A673 (cell line): Measurements from ENCODE around the gene ETFA.

Experiments
- CTCF ChIP-seq: fragments of 300-800, 200-600 bp; sonication (generic); conservative IDR thresholded peaks from 2 replicates; pipeline ENCODE4 v1.5.1; 2017; ENCODE audit warnings: low read depth, mild to moderate bottlenecking, antibody characterized with exemption, low read length, moderate library complexity, mixed read lengths
- EZH2 ChIP-seq: fragments of 200-600 bp; sonication (generic); IDR thresholded peaks from 2 replicates; pipeline ENCODE4 v1.6.1; 2017; ENCODE audit warnings: borderline replicate concordance, low read depth, mild to moderate bottlenecking, mixed read lengths, antibody characterized with exemption, low read length; ENCODE audit not compliant: poor library complexity, severe bottlenecking

- TF ChIP-seq EZH2 (no peak), CTCF (no peak)
Measured at GRCh38 chr15:76360416-76360815, 49.1 kb upstream of the ETFA start.
